ENCODE results near the gene CXCL5.

GRCh38 chr4:74000301-74000700, 1.8 kb upstream of the CXCL5 start:
- TF ChIP-seq CTCF (IDR thresholded peaks at IDR 0.05) = no peak
- no peak for TF ChIP-seq POLR2A (IDR thresholded peaks at IDR 0.05)
